ENCODE results near the gene MYO9B.
"Not testable (repeated sequence)": the region's sequence is repeated elsewhere in the genome, so short reads cannot be mapped to it uniquely, and the experiment has no call there.

The MYO9B gene

GRCh38 chr19:17078920-17079709 lies 3.5 kb downstream of the MYO9B start:
- FAIRE-seq (no peak), DNase-seq (ENCODE audit: insufficient read length) (no peak)
- TF ChIP-seq POLR2AphosphoS5 (IDR thresholded peaks at IDR 0.05; ENCODE audit: low read depth, low read length) = no peak
- no peak for TF ChIP-seq TAF1 (IDR thresholded peaks at IDR 0.05; ENCODE audit: borderline replicate concordance, low read depth, low read length)
- peak; percentile 49; the same call in 1 of the 2 replicates for TF ChIP-seq POLR2A (IDR thresholded peaks at IDR 0.05; ENCODE audit: low read depth, low read length)

DNA sequence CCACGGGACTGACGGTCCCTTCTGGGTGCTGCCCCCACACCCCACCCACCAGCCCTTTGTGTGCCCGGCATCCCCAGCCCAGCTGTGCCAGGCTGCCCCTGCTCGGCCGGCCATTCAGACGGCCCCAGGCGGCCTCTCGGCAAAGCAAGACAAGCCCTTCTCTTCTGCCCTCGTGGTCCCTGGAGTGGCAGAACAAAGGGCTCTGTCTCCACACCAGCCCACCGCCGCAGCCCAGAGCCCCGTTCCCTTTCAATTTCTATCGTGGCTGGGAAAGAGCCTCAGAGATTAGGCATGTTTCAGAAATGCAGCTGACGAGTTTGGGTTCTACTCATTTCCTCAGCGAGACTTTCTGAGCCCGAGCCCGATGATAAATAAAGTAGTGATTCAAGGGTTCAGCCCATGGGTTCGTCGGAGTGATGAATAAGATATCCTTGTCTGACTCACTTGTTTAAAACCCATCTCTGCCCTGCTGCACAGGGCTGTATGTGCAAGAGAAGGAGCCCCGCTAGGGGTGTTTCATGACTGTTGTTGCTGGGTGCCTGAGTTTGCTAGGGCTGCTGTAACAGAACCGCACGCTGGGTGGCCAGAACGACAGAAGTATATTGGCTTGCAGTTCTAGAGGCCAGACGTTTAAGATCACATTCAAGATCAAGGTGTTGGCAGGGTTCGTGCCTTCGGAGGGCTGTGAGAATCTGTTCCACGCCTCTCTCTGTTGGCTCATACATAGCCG lies 4.3 kb downstream of the MYO9B start:
- FAIRE-seq (peak; percentile 88), DNase-seq (ENCODE audit: insufficient read length) (peak; percentile 63)
- TF ChIP-seq POLR2AphosphoS5 (IDR thresholded peaks at IDR 0.05; ENCODE audit: low read depth, low read length) = peak; percentile 21; the same call in 1 of the 2 replicates
- no peak for TF ChIP-seq TAF1 (IDR thresholded peaks at IDR 0.05; ENCODE audit: borderline replicate concordance, low read depth, low read length)
- TF ChIP-seq POLR2A (IDR thresholded peaks at IDR 0.05; ENCODE audit: low read depth, low read length) = 0 out of 2 replicates have a peak, but pooled peaks have one; percentile 20

- TF ChIP-seq POLR2A (IDR thresholded peaks at IDR 0.05; ENCODE audit: low read depth, low read length) = no peak
- TF ChIP-seq POLR2AphosphoS5 (IDR thresholded peaks at IDR 0.05; ENCODE audit: low read depth, low read length) = no peak
- TF ChIP-seq TAF1 (IDR thresholded peaks at IDR 0.05; ENCODE audit: borderline replicate concordance, low read depth, low read length) = no peak
- DNase-seq (ENCODE audit: insufficient read length) = no peak
Observed at GRCh38 chr19:17080440-17080801, 4.8 kb downstream of the MYO9B start.

DNA sequence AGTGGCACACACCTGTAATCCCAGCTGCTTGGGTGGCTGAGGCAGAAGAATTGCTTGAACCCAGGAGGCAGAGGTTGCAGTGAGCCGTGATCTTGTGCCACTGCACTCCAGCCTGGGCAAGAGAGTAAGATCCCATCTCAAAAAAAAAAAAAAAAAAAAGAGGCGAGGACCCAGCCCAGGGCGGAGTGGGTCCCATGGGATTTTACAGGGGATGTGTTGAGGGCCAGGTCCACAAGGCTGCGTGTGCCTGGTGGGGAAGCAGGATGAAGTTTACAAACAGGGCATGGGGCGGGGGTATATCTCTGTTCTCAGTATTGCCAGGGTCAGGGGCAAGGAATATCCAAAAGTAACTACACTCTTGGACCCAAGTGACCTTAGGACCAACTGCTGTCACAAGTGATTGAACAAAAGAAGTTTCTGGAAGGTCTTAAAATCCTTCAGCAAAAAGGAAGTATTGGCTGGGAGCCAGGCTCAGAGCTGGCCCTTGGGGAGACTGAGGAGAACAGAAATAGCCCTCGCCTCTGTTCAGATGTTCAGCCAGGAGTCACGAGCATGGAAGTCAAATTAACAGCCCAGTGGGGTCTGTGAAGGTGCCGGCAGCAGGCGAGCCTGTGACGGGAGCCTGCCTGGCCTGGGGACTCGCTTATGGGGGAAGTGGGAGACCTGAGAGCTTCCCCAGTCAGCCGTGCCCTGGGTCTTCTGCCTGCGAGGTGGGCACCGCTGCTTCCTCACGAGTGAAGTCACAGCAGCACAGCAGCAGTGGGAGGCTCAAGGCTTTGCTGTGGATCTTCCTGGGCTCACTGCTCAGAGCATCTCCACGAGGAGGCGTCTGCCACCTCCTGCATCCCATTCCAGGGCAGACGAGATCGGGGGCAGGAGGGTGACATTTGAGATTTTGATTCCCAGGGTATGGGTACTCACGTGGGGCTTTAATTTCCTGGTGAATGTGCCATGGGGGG lies 6.4 kb downstream of the MYO9B start:
- FAIRE-seq (no peak), DNase-seq (ENCODE audit: insufficient read length) (no peak)
- no peak for TF ChIP-seq POLR2AphosphoS5 (IDR thresholded peaks at IDR 0.05; ENCODE audit: low read depth, low read length)
- TF ChIP-seq TAF1 (IDR thresholded peaks at IDR 0.05; ENCODE audit: borderline replicate concordance, low read depth, low read length) = no peak
- TF ChIP-seq POLR2A (IDR thresholded peaks at IDR 0.05; ENCODE audit: low read depth, low read length) = no peak

More at GRCh38 chr19:17080440-17080801, 4.8 kb downstream of the MYO9B start:
- FAIRE-seq = no peak

- FAIRE-seq = no peak
- DNase-seq (ENCODE audit: insufficient read length) = no peak
- no peak for TF ChIP-seq POLR2AphosphoS5 (IDR thresholded peaks at IDR 0.05; ENCODE audit: low read depth, low read length)
- TF ChIP-seq POLR2A (IDR thresholded peaks at IDR 0.05; ENCODE audit: low read depth, low read length) = no peak
- TF ChIP-seq TAF1 (IDR thresholded peaks at IDR 0.05; ENCODE audit: borderline replicate concordance, low read depth, low read length) = no peak
Observed at GRCh38 chr19:17086120-17086519, 10.5 kb downstream of the MYO9B start.

- TF ChIP-seq POLR2A (IDR thresholded peaks at IDR 0.05; ENCODE audit: low read depth, low read length) (no peak), TAF1 (IDR thresholded peaks at IDR 0.05; ENCODE audit: borderline replicate concordance, low read depth, low read length) (no peak), POLR2AphosphoS5 (IDR thresholded peaks at IDR 0.05; ENCODE audit: low read depth, low read length) (no peak)
- no peak for FAIRE-seq
- no peak for DNase-seq (ENCODE audit: insufficient read length)
Observed at GRCh38 chr19:17086834-17087233, 11.3 kb downstream of the MYO9B start.

DNA sequence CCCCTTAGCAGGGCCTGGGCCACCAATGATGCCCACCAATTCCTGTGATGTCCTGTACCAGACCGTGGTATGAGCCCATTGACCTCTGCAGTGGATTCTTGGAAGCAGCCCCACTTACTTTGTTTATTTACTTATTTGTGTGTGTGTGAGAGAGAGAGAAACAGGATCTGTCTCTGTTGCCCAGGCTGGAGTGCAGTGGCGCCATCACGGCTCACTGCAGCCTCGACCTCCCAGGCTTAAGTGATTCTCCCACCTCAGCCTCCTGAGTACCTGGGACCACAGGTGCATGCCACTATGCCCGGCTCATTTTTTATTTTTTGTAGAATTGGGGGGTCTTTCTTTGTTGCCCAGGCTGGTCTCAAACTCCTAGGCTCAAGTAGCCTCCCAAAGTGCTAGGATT lies 13.0 kb downstream of the MYO9B start:
- TF ChIP-seq POLR2A (IDR thresholded peaks at IDR 0.05; ENCODE audit: low read depth, low read length) (no peak), TAF1 (IDR thresholded peaks at IDR 0.05; ENCODE audit: borderline replicate concordance, low read depth, low read length) (no peak), POLR2AphosphoS5 (IDR thresholded peaks at IDR 0.05; ENCODE audit: low read depth, low read length) (no peak)
- no peak for FAIRE-seq

DNA sequence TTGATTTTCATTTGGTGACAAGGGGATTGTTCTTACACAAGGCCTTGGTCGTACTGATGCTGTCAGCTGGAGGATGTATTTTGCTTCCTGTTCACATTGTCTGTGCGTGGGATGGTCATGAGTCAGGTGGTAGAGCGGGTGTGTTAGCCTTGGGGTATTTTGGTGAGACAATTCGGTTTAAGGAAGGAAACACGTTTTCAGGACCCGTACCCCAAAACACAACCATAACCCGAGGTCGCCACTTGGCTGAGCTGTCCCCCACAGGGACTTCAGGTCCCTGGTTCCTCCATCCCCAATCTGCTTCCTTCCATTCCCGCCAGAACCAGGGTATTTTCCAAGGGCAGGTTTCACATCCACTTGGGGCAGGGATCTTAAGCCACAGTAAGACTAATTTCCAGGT lies 15.0 kb downstream of the MYO9B start:
- no peak for TF ChIP-seq POLR2A (IDR thresholded peaks at IDR 0.05; ENCODE audit: low read depth, low read length)
- TF ChIP-seq TAF1 (IDR thresholded peaks at IDR 0.05; ENCODE audit: borderline replicate concordance, low read depth, low read length) = no peak
- no peak for TF ChIP-seq POLR2AphosphoS5 (IDR thresholded peaks at IDR 0.05; ENCODE audit: low read depth, low read length)
- FAIRE-seq (peak; percentile 61), DNase-seq (ENCODE audit: insufficient read length) (no peak)

More for the DNA sequence above, 13.0 kb downstream of the MYO9B start:
- DNase-seq (ENCODE audit: insufficient read length) = no peak

DNA sequence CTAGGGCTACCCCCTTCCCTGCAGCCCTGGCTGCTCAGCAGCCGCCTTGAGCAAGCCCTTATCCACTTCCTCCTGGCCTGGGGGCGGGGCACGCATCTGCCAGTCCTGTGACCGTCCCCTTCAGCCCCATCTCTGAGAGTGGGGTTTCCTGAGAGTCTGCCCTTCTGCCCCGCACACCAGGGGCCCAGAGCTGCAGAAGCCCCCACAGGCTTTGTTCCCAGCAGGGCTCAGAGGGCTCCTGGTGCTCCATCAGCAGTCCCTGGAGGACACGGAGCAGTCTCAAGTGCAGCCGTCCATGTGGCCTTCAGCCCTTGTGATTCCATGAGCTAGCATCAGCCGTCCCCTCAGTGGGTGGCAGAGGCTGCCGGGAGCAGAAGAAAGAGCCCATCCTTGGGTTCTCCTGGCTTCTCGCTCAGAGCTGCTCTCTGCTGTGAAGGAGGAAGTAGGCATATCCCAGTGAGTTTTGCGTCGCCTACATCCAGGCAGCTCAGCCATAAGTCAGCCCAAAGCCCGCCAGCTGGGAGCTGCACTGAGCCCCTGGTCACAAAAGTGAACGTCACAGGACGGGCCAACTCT lies 16.3 kb downstream of the MYO9B start:
- DNase-seq (ENCODE audit: insufficient read length) = no peak
- FAIRE-seq = no peak
- TF ChIP-seq POLR2AphosphoS5 (IDR thresholded peaks at IDR 0.05; ENCODE audit: low read depth, low read length) (0 out of 2 replicates have a peak, but pooled peaks have one; percentile 34), TAF1 (IDR thresholded peaks at IDR 0.05; ENCODE audit: borderline replicate concordance, low read depth, low read length) (no peak)

DNA sequence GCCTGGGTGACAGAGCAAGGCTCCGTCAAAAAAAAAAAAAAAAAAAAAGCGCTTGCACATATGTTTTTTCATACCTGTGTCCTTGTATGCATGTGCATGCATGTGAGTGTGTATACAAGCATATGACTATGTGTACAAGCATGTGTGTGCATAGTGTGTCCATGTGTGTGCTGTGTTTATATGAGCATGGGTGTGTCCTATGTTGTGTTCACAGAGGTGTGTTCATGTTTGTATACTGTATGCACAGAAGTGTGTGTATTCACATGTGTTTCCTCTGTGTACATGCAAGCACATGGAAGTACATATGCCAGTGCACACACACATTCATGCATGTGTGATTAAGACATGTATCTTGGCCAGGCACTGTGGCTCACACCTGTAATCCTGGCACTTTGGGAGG lies 17.1 kb downstream of the MYO9B start:
- no peak for DNase-seq (ENCODE audit: insufficient read length)
- TF ChIP-seq TAF1 (IDR thresholded peaks at IDR 0.05; ENCODE audit: borderline replicate concordance, low read depth, low read length) (no peak), POLR2A (IDR thresholded peaks at IDR 0.05; ENCODE audit: low read depth, low read length) (no peak), POLR2AphosphoS5 (IDR thresholded peaks at IDR 0.05; ENCODE audit: low read depth, low read length) (no peak)
- no peak for FAIRE-seq

- not testable (repeated sequence) for DNase-seq (ENCODE audit: insufficient read length); FAIRE-seq
Observed at GRCh38 chr19:17094694-17095093, 19.1 kb downstream of the MYO9B start.
